ENCODE measurements around the gene TPMT.

TPMT gene

GRCh38 chr6:18119236-18119635, 35.6 kb downstream of the TPMT start:
- in situ Hi-C loops (cut with MboI; ENCODE audit: low sequenced_read_pairs): no loop called here

DNA sequence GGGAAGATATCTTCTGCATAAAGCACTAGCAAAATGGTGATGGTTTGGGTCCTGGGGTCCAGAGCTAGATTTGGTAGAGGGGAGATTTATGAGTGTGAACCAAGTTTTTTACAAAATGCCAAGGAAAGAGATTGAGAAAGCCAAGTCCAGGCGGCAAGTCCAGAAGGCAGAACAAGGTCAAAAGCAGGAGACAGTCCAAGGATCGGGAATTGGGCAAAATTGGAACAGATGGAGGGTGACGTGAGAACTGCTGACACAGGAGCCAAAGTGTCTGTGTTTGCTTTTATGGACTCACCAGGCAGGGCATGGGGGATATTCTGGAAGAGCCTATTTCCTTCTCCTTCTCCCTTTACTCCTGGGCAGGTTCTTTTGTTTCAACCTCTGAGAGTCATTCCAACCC, 36.5 kb downstream of the TPMT start:
- in situ Hi-C loops (cut with MboI; ENCODE audit: low sequenced_read_pairs): no loop called here

GRCh38 chr6:18117136-18117535, 37.7 kb downstream of the TPMT start:
- in situ Hi-C loops (cut with MboI; ENCODE audit: low sequenced_read_pairs): no loop called here

- in situ Hi-C loops (cut with MboI; ENCODE audit: low sequenced_read_pairs): no loop called here
Measured at GRCh38 chr6:18115356-18115755, 39.5 kb downstream of the TPMT start.

- in situ Hi-C loops (cut with MboI; ENCODE audit: low sequenced_read_pairs): no loop called here
Measured at GRCh38 chr6:18110162-18110561, 44.7 kb downstream of the TPMT start.

- in situ Hi-C loops (cut with MboI; ENCODE audit: low sequenced_read_pairs): no loop called here
Measured at GRCh38 chr6:18107061-18107460, 47.8 kb downstream of the TPMT start.

DNA sequence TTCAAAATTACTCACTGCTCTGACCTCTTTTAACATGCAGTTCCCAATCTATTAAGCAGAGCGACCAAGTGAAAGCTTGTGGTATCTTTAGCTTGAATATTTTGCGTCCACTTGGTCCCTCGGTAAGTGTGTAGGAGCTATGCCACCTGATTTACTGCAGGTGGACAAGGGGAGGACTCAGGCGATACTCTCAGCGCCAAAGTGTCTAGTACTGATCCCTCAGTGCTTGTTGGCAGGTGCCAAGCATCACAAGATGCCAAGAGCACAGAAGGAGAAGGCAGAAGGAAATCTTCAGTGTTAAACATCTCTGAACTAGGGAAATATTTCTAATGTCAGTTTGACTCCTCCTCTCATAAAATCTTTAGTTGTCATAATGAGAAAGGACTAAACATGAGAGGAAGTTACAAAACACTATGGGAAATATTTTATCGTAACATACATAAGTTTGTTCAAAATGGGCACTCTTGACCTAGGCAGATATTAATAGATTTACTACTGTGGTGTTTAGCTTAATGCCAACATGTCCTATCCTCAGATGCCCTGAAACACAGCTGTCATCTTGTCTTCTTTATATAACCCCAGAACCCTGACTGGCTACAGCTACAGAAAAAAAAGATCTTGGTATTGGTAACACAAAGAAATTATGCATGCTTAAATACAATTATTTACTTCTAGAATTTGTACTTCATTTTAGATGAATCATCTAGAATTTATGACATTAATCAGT, 51.9 kb downstream of the TPMT start:
- in situ Hi-C loops (cut with MboI; ENCODE audit: low sequenced_read_pairs): no loop called here

DNA sequence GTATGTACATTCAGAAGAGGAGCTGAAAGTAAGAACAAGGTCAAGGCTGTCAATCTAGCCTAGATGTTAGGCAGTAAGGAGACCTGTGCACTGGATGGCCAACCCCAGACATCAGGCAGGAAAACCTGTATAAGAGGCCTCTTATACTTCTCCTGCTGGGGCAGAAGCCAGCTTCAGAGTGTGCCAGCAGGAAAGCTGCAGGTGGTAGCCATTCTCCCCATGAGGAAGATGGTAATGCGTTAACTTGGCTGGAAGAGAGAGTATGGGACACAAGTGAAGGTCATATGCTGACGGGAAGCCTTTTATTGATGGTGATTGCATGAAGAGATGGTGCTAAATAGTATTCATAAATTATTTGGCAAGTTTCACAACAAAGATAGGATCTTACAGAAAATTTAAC, 53.0 kb downstream of the TPMT start:
- in situ Hi-C loops (cut with MboI; ENCODE audit: low sequenced_read_pairs): no loop called here

DNA sequence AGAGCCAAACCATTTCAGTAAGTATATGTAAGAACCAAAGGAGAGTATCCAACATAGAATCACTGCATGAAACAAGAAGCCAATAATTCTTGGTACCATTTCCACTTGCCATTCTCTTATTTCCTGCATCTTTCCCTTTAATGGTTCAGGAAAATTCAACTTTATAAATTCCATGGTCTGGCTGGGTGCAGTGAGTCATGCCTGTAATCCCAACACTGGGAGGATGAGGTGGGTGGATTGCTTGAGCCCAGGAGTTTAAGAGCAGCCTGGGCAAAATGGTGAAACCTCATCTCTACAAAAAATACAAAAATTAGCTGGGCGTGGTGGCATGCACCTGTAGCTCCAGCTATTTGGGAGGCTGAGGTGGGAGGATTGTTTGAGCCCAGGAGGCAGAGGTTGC, 53.6 kb downstream of the TPMT start:
- in situ Hi-C loops (cut with MboI; ENCODE audit: low sequenced_read_pairs): no loop called here

DNA sequence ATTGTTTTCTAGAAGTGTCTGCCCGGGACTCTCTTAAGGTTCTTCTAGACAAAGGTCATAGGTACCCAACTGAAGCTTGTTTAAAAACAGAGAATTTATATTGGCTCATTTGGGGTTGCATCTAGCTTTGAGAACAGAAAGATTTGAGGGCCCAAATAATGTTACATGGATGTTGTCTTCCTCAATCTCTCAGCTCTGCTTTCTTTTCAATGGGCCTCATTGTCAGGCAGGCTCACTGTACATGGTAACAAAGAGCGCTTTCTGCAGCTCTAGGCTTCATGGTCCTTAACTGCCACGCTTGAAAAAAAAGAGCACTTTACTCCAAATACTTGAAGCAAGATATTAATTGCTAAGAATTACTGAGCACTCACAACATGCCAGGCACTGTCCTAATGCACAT, 54.6 kb downstream of the TPMT start:
- in situ Hi-C loops (cut with MboI; ENCODE audit: low sequenced_read_pairs): no loop called here

- in situ Hi-C loops (cut with MboI; ENCODE audit: low sequenced_read_pairs): no loop called here
Measured at GRCh38 chr6:18099511-18099910, 55.4 kb downstream of the TPMT start.

DNA sequence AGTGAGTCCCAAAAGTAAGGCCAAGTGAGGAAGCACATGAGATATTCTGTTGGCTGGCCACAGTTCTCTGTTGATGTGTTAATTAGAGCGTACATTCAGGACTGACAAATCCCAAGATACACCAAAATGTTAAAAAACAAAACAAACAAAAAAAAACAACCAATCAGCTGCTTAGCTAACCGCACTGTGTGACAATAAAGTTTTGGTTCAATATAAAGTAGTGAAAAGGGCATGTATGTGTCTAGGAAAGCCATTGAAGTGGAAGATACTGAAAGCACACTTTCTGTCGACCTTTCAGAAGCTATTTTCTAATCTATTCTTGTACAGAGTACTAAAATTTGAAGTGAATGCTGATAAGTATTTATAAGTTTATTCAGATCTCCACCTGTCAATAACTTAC, 58.5 kb downstream of the TPMT start:
- in situ Hi-C loops (cut with MboI; ENCODE audit: low sequenced_read_pairs): no loop called here

DNA sequence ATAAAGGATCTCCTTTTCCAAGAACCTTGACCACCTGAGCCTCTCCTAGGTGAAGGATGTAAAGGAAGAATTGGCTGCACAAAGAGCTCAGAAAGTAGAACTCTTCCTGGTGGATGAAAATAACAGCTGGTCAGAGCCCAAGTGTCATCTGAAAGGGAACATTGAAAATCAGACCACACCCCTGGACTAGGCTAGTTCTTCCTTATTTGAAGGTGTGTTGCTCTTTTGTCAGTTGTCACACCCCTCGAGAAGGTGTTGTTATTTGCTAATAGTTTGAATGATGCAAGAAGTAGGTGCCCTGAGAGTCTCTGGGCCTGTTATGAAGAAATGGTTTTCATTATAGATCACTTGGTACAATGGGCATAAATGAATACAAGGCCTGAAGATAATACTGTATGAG, 63.5 kb downstream of the TPMT start:
- in situ Hi-C loops (cut with MboI; ENCODE audit: low sequenced_read_pairs): no loop called here

DNA sequence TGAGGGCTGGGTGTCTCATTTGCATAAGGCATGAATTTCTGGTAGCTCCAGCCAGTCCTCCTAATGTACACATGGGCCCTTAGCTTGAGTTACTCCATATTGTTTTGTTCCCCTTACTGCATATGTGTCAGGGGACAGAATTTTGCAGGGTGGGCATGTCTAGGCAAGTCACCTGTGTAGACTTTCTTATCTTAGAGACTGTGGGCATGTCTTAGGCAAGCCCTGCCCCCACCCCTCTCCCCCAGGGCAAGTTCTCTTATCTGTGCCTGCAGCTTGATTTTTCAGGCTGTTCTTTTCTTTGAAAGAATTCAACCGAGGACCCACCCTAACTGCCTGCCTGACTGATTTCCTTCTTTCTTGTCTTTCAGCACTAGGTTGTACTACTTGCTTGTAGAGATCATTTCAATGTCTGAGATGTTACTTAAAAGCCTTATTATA, 64.5 kb downstream of the TPMT start:
- in situ Hi-C loops (cut with MboI; ENCODE audit: low sequenced_read_pairs): no loop called here

DNA sequence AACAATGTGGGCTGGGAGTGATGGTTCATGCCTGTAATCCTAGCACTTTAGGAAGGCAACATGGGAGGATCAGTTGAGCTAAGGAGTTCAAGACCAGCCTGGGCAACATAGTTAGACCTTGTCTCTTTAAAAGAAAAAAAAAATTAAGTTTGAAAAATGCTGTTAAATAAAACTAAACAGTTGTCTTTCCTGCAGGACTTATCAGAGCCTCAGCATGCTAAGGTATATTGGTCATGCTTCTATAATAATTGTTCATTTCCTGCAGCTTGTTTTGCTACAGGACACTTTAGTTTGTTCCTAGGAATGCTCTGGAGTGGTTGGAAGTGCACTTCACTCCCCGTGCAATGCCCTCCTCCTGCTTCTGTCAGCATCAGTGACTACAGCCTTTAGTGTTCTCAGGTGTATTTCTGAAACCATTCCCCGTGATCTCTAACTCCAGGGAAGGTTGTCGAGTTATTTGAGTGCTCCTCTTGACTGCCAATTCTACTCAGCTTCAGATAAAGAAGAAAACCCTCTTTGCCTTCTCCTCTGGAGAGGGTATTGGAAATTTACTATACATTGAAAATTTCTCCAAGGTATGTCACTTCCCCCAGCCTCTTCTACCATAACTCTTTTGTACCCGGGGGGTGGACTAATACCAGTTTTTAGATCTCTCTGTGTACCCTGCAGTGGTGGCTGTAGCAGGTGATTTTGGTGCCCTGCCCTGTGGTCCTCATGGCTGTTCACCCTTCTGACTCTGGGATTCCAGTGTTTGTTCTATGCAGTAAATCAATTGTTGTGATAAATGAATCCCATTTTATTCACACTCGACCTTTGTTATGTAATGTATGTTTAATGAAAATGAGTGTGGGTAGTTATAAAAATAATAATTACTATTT, 66.2 kb downstream of the TPMT start:
- in situ Hi-C loops (cut with MboI; ENCODE audit: low sequenced_read_pairs): no loop called here

DNA sequence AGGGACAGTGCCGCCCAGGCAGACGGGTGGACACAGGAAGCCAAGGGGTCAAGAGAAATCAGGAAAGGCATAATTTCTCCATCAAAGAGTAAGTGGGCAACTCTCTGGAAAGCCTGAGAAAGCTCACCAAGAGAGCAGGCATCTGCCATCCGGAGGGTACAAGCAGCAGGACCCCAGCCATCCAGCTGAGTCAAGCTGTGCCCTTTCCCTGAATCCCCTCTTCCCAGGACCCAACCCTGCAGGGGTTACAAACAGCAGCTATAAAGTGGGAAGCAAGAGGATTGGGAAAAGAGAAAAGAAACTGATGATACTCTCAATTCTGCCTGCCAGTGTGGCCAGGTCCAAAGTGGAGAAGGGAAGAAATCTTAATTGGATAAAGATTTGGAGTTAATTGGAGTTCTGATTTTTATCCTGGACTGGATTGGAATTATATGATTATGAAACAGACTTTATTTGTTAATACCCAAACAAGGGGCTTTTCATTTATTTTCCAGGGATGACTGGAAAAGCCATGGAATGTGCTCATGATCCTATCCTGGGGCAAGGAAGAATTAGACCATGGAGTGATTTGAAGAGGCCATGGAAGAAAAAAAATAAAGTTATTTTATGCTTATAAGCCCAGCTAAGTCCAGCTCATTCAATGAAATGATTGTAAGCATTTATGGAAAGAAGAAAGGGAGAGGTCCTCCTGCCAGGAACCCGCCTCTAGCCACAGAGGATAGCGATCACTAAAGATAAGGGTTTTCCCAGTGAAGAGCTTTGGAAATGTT, 67.3 kb downstream of the TPMT start:
- in situ Hi-C loops (cut with MboI; ENCODE audit: low sequenced_read_pairs): no loop called here

- in situ Hi-C loops (cut with MboI; ENCODE audit: low sequenced_read_pairs): no loop called here
Measured at GRCh38 chr6:18081025-18081668, 73.7 kb downstream of the TPMT start.

- in situ Hi-C loops (cut with MboI; ENCODE audit: low sequenced_read_pairs): no loop called here
Measured at GRCh38 chr6:18080544-18080943, 74.3 kb downstream of the TPMT start.

- in situ Hi-C loops (cut with MboI; ENCODE audit: low sequenced_read_pairs): no loop called here
Measured at GRCh38 chr6:18078866-18079265, 76.0 kb downstream of the TPMT start.

All from HL-60/S4 treated with phorbol 12-myristate 13-acetate at 8.2 ng/mL for 4 days and 3 days (cell line).